Activated CD8-positive, alpha-beta memory T cell treated with anti-CD3 and anti-CD28 coated beads for 4 hours (primary cell): ENCODE measurements around the gene MTX2.
"Not testable (repeated sequence)": the region's sequence is repeated elsewhere in the genome, so short reads cannot be mapped to it uniquely, and the experiment has no call there.

Source experiments
- DNase-seq, 2 donors: peaks; one replicate each; pipeline ENCODE4 v3.0.0-alpha.2; 2020; ENCODE audit warnings: low read depth in 2 of 2

The MTX2 gene

DNA sequence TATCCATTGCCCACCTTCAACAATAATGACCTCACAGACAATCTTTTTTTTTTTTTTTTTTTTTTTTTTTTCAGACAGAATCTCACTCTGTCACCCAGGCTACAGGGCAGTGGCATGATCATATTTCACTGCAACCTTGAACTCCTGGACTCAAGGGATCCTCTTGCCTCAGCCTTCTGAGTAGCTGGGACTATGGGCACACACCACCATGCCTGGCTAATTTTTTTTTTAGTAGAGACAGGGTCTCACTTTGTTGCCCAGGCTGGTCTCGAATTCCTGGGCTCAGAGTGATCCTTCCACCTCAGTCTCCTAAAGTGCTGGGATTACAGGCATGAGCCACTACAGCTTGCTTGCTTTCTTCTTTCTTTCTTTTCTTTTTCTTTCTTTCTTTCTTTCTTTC, 103.9 kb downstream of the MTX2 start:
- DNase-seq: not testable (repeated sequence)

GRCh38 chr2:176378323-176378722, 109.1 kb downstream of the MTX2 start:
- DNase-seq: no peak

- DNase-seq: no peak
Measured at GRCh38 chr2:176380341-176380740, 111.1 kb downstream of the MTX2 start.

GRCh38 chr2:176383100-176383499, 113.9 kb downstream of the MTX2 start:
- DNase-seq: no peak

DNA sequence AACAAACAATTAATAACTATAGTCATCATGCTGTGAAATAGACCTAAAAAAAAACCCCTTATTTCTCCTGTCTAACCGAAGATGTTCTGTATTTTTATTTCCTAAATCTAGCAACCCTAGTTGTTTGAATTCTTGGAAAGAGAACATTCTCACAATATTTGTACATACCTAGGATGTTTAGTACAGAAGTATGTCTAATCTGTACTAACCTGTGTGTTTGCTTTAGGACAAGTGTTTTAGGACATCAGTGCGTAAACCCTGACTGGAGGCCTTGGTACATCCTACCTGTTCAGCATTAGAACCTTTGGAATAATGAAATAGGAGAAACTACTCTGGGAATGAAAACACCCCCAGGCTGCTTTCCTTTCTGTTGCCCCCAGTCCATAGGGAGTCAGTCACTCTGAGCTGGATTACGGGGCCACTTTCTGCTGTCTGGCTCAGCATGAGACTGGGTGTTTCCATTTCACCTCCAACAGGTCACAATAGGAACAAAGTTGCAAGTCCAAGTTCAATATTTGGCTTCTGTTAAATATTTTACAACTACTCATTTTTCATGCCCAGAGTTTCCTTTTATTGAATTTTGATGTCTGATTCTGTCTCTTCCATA, 114.7 kb downstream of the MTX2 start:
- DNase-seq: no peak

DNA sequence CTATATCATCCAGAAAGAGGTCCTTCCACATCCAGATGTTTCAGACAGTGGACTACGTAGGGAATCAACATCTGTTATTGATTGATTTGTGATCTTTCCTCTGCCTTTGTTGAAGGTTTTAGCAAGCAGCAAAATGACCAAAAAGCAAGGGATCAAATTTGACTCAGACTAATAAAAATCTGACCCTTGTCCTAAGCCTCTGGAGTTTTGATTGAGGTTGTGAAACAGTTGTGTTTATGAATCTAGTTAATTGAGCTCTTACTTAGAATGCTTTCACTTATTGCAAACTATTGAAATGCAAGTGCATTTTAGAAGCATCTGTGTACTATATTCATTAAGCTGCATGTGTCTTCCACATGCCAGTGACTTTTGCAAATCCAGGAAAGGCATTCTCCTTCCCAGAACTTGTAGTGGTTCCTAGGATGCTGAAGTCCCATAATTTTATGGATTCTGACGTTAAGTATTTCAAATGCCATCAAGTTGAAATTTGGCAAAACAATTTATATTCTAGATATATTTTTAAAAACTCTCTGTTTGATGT, 116.0 kb downstream of the MTX2 start:
- DNase-seq: no peak

DNA sequence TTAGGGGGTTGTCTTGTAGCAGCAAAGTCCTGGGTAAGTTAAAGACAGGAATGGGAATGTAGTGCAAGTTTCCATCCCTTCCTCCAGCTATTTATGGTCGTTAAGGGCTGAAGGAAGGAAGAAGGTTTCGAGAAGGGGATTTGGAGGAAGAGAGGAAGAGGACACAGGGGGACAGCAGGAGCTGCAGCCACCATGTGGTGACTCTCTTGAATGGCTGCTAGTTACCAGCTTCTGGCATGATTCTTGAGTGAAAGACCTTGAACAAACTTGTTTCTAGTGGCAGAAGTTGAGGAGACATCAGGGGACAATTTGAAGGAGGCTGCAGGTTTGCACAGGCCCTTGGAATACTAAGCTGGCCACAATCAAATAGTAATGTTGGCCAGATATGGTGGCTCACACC, 116.6 kb downstream of the MTX2 start:
- no peak for DNase-seq
